Measurements from ENCODE around the gene CDH5. TPM values are rescaled to one million over a fixed set of nuclear protein-coding genes. Genes with fewer than 3 reads are reported as not detected.

The CDH5 gene
- total RNA-seq, 1 experiment from 2014 or later, result not detected

DNA sequence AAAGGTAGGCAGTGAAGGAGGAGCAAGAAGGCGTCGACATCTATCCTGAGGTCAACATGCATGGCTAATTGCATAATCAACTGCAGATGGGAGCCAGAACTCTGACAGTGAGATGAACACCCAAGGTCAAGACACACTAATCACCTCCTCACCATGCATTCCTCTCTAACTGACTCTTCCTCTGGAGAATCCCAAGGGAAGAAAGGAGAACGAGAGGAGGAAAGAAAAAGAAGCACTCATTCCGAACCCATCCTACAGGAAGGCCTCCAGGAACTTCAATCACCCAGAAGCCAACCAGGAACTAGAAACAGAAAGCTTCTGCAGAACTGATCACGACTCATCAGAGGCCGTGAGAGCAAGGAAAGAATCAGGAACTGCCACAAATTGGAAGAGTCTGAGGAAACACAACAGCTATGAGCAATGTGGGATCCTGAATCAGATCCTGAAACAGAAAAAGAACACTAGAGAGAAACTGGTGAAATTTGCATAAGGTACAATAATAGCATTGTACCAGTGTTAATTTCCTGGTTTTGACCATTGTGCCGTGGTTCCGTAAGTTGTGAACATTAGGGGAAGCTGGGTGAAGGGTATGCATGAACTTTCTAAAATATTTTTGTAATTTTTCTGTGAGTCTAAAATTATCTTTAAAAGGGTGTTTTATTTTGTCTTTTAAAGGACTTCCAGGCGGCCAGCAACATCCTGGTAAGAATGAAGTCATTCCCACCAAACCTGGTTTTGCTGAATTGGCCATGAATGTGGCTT is 50.6 kb downstream of the CDH5 start:
- Histone ChIP-seq H2AFZ (ENCODE audit: low read length) (no peak overlapping the region), H3F3A (ENCODE audit: low read length, unreplicated experiment) (no peaks in the 10 kb centered on the region), H3K9me2 (replicated peaks; ENCODE audit: low read length) (no peaks in the 10 kb centered on the region), H3K27ac (ENCODE audit: low read length) (peak overlapping the region; percentile 71), H4K20me1 (ENCODE audit: low read length) (no peaks in the 10 kb centered on the region), H3K79me2 (ENCODE audit: low read length) (no peaks in the 10 kb centered on the region), H3K9me3 (ENCODE audit: low read length) (no peaks in the 10 kb centered on the region), H3K36me3 (ENCODE audit: low read depth, low read length) (no peaks in the 10 kb centered on the region), H3K4me3 (ENCODE audit: low read length) (no peak overlapping the region), H3K4me1 (ENCODE audit: insufficient read depth, low read length) (peaks cover 26% of the 10 kb centered on the region; the same call in 1 of the 2 replicates), H3K27me3 (ENCODE audit: low read length) (no peaks in the 10 kb centered on the region), H3K4me2 (ENCODE audit: low read length) (no peak overlapping the region), H3K9ac (ENCODE audit: low read length) (no peak overlapping the region; the same call in 1 of the 2 replicates)
- ATAC-seq (no peak), DNase-seq (peak; percentile 59)
- intact Hi-C loops (cut with micrococcal nuclease), result no loop called here
- no TSS peak for BruUV-seq (replicated peaks)
- ChIA-PET POLR2A (ENCODE audit: unreplicated experiment) (no interaction called here), CTCF (no interaction called here)
- TF ChIP-seq EZH2phosphoT487 (IDR thresholded peaks at IDR 0.05; ENCODE audit: borderline replicate concordance, low read length) (no peak), EZH2 (IDR thresholded peaks at IDR 0.05; ENCODE audit: low read length, unreplicated experiment) (no peak)
- TF ChIP-seq, protein P1, sequence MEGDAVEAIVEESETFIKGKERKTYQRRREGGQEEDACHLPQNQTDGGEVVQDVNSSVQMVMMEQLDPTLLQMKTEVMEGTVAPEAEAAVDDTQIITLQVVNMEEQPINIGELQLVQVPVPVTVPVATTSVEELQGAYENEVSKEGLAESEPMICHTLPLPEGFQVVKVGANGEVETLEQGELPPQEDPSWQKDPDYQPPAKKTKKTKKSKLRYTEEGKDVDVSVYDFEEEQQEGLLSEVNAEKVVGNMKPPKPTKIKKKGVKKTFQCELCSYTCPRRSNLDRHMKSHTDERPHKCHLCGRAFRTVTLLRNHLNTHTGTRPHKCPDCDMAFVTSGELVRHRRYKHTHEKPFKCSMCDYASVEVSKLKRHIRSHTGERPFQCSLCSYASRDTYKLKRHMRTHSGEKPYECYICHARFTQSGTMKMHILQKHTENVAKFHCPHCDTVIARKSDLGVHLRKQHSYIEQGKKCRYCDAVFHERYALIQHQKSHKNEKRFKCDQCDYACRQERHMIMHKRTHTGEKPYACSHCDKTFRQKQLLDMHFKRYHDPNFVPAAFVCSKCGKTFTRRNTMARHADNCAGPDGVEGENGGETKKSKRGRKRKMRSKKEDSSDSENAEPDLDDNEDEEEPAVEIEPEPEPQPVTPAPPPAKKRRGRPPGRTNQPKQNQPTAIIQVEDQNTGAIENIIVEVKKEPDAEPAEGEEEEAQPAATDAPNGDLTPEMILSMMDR (conservative IDR thresholded peaks at IDR 0.05; ENCODE audit: low read depth, low read length), result no peak

DNA sequence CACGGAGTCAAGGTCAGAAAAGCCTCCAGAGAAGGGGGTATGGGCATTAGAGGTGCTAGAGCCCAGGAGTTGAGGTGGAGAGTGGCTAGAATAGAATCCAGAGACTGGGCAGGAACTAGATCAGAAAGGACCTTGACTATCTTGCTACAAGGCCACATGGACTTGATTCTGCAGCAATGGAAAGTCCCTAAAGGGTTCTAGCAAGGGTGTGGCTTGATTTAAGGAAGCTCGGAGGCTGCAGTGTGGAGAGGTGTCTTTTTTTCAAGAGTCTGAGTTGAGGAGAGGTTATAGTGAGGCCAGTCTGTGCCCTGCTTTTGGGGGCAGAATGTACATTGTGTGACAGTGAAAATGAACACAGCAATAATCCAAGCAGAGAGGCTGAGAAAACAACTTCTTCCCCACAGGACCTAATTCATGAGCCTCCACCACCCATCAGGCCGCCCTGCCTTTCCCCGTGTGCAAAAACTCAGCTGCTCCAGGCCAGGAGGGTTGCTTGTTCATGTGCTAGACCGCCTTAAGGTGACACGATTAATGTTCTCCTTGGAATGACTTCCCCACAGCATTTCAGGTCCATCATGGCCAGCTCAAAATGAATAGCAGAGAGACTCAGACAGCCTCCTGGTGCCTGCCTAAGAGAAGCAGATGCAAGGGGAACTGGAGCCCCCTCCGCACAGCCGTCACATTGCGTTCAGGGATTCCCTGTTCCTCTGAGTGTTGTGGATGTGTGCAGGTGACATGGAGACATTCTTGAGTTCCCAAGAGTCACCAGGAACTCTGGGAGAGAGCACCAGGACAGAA is 51.9 kb downstream of the CDH5 start:
- no peaks in the 10 kb centered on the region for H3K9me3 ChIP-seq (ENCODE audit: low read length)
- intact Hi-C loops (cut with micrococcal nuclease), result no loop called here
- no peaks in the 10 kb centered on the region for H3K79me2 ChIP-seq (ENCODE audit: low read length)
- H3K4me2 ChIP-seq (ENCODE audit: low read length), result no peak overlapping the region
- no peak overlapping the region for H3K4me3 ChIP-seq (ENCODE audit: low read length)
- H4K20me1 ChIP-seq (ENCODE audit: low read length), result no peaks in the 10 kb centered on the region
- peak overlapping the region; percentile 71 for H3K27ac ChIP-seq (ENCODE audit: low read length)
- CTCF ChIA-PET, result no interaction called here
- no TSS peak for BruUV-seq (replicated peaks)
- peaks cover 26% of the 10 kb centered on the region; the same call in 1 of the 2 replicates for H3K4me1 ChIP-seq (ENCODE audit: insufficient read depth, low read length)
- no peaks in the 10 kb centered on the region for H3K36me3 ChIP-seq (ENCODE audit: low read depth, low read length)
- no peak for ATAC-seq
- DNase-seq, result no peak
- H2AFZ ChIP-seq (ENCODE audit: low read length), result no peak overlapping the region
- TF ChIP-seq EZH2phosphoT487 (IDR thresholded peaks at IDR 0.05; ENCODE audit: borderline replicate concordance, low read length) (no peak), EZH2 (IDR thresholded peaks at IDR 0.05; ENCODE audit: low read length, unreplicated experiment) (no peak)
- TF ChIP-seq, protein P1 (conservative IDR thresholded peaks at IDR 0.05; ENCODE audit: low read depth, low read length), result no peak
- no peak overlapping the region for H3K9ac ChIP-seq (ENCODE audit: low read length)
- no peaks in the 10 kb centered on the region for H3K27me3 ChIP-seq (ENCODE audit: low read length)
- POLR2A ChIA-PET (ENCODE audit: unreplicated experiment), result no interaction called here
- no peaks in the 10 kb centered on the region for H3F3A ChIP-seq (ENCODE audit: low read length, unreplicated experiment)
- H3K9me2 ChIP-seq (replicated peaks; ENCODE audit: low read length), result no peaks in the 10 kb centered on the region

Measured in PC-3 (cell line).